ENCODE measurements around the gene VOPP1.

Gene VOPP1

GRCh38 chr7:55427342-55427741, 145.0 kb downstream of the VOPP1 start:
- DNase-seq, result no peak

- DNase-seq, result no peak
Observed at GRCh38 chr7:55426676-55427075, 145.6 kb downstream of the VOPP1 start.

GRCh38 chr7:55425141-55425752, 147.1 kb downstream of the VOPP1 start:
- DNase-seq, result no peak

GRCh38 chr7:55423891-55424290, 148.4 kb downstream of the VOPP1 start:
- no peak for DNase-seq

- DNase-seq, result no peak
Observed at GRCh38 chr7:55423277-55423711, 149.0 kb downstream of the VOPP1 start.
